Activated CD4-positive, alpha-beta T cell treated with anti-CD3 and anti-CD28 coated beads, Interleukin-2, amount 50 U/mL, for 24 hours (primary cell): Measurements from ENCODE around the gene HOMER2.

Experiments
- DNase-seq, 2 donors: peaks; one replicate each; pipeline ENCODE4 v3.0.0-alpha.2; 2020; ENCODE audit warnings: low read depth in 1 of 2, low spot score in 1 of 2

The HOMER2 gene

GRCh38 chr15:82933576-82933975, 18.9 kb downstream of the HOMER2 start:
- no peak for DNase-seq

- no peak for DNase-seq
These were observed 21.3 kb downstream of the HOMER2 start for GRCh38 chr15:82931221-82931620.

GRCh38 chr15:82930461-82930860, 22.1 kb downstream of the HOMER2 start:
- no peak for DNase-seq

- no peak for DNase-seq
These were observed 23.8 kb downstream of the HOMER2 start for GRCh38 chr15:82928711-82929110.

GRCh38 chr15:82923744-82924143, 28.8 kb downstream of the HOMER2 start:
- no peak for DNase-seq

- no peak for DNase-seq
These were observed 29.8 kb downstream of the HOMER2 start for GRCh38 chr15:82922737-82923136.

- DNase-seq, result no peak
These were observed 30.6 kb downstream of the HOMER2 start for GRCh38 chr15:82921939-82922338.

- DNase-seq, result no peak
These were observed 31.3 kb downstream of the HOMER2 start for GRCh38 chr15:82921242-82921641.

GRCh38 chr15:82919231-82919886, 33.2 kb downstream of the HOMER2 start:
- DNase-seq, result no peak

- DNase-seq, result no peak
These were observed 33.8 kb downstream of the HOMER2 start for GRCh38 chr15:82918607-82919230.

- no peak for DNase-seq
These were observed 34.4 kb downstream of the HOMER2 start for GRCh38 chr15:82918162-82918561.

GRCh38 chr15:82917249-82917648, 35.3 kb downstream of the HOMER2 start:
- no peak for DNase-seq

GRCh38 chr15:82916161-82916952, 36.2 kb downstream of the HOMER2 start:
- no peak for DNase-seq

GRCh38 chr15:82914396-82914795, 38.1 kb downstream of the HOMER2 start:
- no peak for DNase-seq

GRCh38 chr15:82911458-82911857, 41.1 kb downstream of the HOMER2 start:
- DNase-seq, result no peak

- DNase-seq, result no peak
These were observed 41.8 kb downstream of the HOMER2 start for GRCh38 chr15:82910721-82911120.

- no peak for DNase-seq
These were observed 43.3 kb downstream of the HOMER2 start for GRCh38 chr15:82909080-82909815.

- no peak for DNase-seq
These were observed 45.2 kb downstream of the HOMER2 start for GRCh38 chr15:82907350-82907749.

- no peak for DNase-seq
These were observed 47.9 kb downstream of the HOMER2 start for GRCh38 chr15:82904574-82904973.

GRCh38 chr15:82903511-82903910, 49.0 kb downstream of the HOMER2 start:
- DNase-seq, result no peak

GRCh38 chr15:82901114-82901805, 51.3 kb downstream of the HOMER2 start:
- DNase-seq, result no peak
